Activated CD8-positive, alpha-beta memory T cell treated with anti-CD3 and anti-CD28 coated beads for 1 hour (primary cell): ENCODE results near the gene ECM2.
"Not testable (repeated sequence)": the region's sequence is repeated elsewhere in the genome, so short reads cannot be mapped to it uniquely, and the experiment has no call there.

ENCODE experiments used
- DNase-seq, 2 donors: peaks; one replicate each; pipeline ENCODE4 v3.0.0-alpha.2; 2020; ENCODE audit warnings: low read depth in 1 of 2; ENCODE audit errors: extremely low read depth in 1 of 2

Gene ECM2

DNA sequence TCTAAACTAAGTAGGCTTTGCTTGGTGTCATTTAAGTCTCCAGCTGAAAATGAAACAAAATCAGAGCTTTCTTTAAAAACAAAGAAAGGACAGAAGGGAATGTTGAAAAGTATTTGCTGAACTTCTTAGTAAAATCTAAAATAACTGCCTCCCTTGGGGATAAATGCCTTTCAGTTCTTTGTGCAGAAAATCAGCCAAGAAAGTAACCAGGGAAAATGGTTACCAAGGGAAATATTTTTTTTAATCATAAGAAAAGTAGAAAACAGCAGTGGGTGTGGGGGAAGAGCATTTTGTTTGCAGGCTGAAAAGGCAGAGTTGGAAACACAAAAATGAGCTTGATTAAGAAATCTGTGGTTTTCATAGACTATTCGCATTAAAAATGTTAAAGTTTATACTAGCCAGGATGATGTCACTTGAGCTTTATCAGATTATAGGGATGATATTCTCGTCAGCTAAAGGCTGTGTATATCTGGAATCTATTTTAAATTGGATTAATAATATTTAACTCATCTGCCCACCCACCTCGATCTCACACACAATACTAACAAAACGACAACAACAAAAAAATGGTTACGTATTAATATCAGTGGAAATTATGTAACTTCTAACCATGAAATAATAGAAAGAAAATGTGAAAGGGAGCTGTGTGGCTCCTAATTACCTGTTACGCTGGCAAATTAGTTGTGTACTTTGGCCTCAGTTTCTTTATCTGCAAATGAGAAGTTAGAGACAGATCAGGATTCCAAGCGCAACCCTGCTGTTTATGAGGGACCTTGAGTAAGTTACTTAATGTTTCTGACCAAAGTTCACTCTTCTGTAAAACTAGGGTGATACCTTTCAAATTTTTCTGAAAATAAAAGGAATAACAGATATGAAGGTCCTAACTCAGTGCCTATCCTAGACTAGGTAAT, at the start of gene ECM2:
TSS of gene ECM2 (minus strand) at position 51 of the 911 bp plus-strand sequence. CDS start 13,124 bp downstream, outside the sequence.
- no peak for DNase-seq

DNA sequence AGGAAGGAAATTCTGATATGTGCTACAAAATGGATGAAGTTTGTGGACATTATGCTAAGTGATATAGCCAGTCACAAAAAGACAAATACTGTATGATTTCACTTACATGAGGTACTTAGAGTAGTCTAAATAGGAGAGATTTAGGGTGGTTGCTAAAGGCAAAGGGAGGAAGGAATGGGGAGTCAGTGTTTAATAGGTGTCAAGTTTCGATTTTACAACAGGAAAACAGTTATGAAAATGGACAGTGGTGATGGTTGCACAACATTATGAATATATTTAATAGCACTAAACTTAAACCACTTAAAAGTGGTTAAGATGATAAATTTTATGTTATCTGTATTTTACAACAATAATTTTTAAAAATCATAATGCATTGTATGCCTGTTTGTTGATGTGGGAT, 40.4 kb upstream of the ECM2 start:
- DNase-seq: no peak

GRCh38 chr9:92573612-92574011, 37.8 kb upstream of the ECM2 start:
- not testable (repeated sequence) for DNase-seq

DNA sequence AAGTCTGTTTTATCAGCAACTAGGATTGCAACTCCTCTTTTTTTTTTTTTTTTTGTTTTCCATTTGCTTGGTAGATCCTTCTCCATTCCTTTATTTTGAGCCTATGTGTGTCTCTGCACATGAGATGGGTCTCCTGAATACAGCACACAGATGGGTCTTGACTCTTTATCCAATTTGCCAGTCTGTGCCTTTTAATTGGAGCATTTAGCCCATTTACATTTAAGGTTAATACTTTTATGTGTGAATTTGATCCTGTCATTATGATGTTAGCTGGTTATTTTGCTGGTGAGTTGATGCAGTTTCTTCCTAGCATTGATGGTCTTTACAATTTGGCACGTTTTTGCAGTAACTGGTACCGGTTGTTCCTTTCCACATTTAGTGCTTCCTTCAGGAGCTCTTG, 36.1 kb upstream of the ECM2 start:
- DNase-seq: not testable (repeated sequence)

DNA sequence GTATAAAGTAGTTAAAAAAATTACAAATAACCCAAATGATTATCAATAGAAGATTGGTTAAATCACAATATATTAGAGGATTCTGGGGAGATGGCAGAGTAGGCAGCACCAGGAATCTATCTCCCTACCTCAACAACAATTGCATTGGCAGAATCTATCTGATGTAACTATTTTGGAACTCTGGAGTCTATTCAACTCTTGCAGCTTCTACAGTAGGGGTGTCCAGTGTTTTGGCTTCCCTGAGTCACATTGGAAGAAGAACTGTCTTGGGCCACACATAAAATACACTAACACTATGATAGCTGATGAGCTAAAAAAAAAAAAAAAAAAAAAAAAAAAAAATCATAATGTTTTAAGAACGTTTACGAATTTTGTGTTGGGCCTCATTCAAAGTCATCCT, 29.2 kb upstream of the ECM2 start:
- no peak for DNase-seq

- no peak for DNase-seq
Measured at GRCh38 chr9:92564504-92564903, 28.7 kb upstream of the ECM2 start.

- no peak for DNase-seq
Measured at GRCh38 chr9:92563116-92564100, 27.6 kb upstream of the ECM2 start.

DNA sequence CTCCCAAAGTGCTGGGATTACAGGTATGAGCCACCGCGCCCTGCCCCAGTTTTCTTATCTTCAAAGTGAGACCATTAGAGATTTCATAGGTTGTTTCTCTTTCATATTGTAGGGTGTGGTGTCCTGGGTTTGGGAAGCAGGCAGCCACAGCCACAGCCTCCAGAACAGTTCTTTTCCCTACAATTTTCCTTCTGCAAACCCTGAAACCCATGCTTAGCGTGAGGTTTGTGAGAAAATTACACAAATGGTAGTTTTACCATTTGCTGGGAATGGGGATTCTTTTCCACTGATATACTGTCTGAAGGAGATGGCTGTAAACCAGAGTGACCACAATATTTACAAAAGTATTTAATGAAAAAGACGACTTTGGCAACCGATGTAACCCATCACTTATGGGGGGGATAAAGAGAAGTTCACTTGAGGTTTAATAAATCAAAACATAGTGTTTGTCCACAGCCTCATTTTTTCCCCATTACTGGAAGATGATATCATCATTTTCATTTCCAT, 26.7 kb upstream of the ECM2 start:
- no peak for DNase-seq

GRCh38 chr9:92561374-92562330, 25.9 kb upstream of the ECM2 start:
- no peak for DNase-seq

- DNase-seq: no peak
Measured at GRCh38 chr9:92558612-92559374, 23.0 kb upstream of the ECM2 start.

- no peak for DNase-seq
Measured at GRCh38 chr9:92550765-92551164, 15.0 kb upstream of the ECM2 start.

DNA sequence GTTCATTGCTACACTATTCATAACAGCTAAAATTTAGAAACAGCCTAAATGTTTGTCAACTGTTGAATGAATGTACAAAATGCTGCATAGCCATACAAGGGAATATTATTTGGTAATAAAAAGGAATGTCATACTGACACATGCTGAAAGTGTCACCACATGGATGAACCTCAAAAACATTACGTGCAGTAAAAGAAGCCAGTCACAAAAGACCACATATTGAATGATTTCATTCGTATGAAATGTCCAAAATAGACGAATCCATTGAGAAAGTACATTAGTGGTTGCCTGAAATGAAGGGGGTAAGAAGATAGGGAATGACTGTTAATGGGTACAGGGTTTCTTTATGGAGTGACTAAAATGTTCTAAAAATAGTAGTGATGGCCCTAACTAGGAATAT, 11.6 kb upstream of the ECM2 start:
- DNase-seq: no peak

GRCh38 chr9:92545002-92545510, 9.3 kb upstream of the ECM2 start:
- no peak for DNase-seq

GRCh38 chr9:92543972-92544371, 8.2 kb upstream of the ECM2 start:
- DNase-seq: no peak

DNA sequence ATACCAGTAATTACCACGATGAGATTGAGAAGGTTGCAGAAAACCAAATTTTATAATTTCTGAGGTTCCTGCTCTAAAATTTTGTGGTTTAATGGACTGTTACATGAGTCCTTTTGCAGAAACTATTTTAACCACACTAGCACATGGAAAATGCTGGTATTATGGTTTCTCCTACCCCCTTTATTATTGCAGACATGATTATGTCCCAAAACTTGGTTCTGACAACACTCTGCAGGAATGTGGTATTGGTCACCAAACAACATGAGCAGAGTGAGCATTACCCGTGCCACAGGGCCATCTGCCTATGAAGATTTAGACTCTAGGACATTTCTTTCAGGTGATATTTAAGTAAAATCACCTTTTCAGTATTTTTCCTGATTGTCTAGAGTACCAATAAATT, 2.8 kb upstream of the ECM2 start:
- DNase-seq: no peak

- no peak for DNase-seq
Measured at GRCh38 chr9:92534674-92535073, 1.1 kb downstream of the ECM2 start.

DNA sequence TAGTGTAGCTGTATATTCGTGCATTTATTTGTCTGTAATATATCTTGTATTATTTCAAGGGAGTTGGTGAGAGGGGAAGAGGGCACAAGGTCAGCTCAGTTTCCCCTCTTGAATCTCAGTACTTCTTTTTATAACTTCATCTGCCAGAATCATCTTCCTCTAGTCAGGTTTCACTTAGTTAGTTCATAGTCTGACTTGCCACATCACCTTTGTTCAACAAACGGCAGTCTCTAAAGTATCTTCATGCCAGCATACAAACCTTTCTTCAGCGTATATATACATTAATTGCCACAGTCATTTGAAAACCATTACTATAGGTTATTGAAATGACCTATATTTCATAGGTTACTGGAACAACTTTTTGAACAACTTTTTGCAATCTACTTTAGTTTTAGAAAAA, 1.6 kb downstream of the ECM2 start:
- no peak for DNase-seq

DNA sequence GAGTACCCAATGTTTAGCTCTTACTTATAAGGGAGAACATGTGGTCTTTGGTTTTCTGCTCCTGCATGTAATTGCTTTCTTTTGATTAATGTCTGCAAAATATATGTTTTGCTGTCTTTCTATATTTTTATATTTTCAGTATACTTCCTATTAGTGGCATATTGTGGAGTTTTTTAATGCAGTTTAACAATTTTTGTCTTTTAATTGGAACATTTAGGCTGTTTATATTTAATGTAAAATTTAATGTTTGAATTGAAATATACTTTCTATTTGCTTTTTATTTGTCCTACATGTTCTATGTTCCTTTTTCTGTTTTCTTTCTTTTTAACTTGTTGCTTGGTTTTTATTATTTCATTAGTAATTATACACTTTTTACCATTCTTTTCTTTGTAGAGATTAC, 4.9 kb downstream of the ECM2 start:
- no peak for DNase-seq

GRCh38 chr9:92529124-92529523, 6.7 kb downstream of the ECM2 start:
- DNase-seq: no peak
